ENCODE data around the gene CLN6. TPM values are rescaled to one million over a fixed set of nuclear protein-coding genes. Genes with fewer than 3 reads are reported as not detected.

Gene CLN6
- total RNA-seq, 3 donors from 2014 or later, result 20.1 to 39.2 (median 31.0) TPM

DNA sequence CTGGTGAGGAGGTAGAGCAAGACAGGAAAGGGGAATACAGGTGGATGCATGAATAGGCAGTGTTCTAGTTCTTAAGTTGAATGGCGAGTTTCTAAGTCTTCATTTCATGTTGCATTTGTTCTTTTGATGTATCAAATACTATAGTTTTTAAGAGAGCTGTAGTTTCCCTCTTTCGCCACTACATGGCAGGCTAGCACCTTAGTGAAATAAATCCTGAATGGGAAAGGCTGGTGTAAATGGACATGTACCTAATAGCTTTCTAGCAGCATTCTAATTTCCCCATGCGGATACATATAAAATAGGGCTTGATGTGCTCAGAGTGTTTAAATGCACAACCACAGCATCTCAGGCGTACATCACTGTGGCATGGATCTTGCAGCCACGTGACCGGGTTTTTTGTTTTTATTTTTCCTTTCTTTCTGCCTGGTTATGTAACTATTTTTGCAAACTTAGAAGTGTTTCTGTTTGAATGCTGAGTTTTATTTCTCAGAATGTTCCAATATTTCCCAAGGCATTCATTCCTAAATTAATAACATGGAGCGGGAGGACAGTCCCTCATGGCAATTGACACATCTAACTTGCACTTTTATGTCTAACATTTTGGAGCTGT, 23.5 kb upstream of the CLN6 start:
- intact Hi-C loops (cut with DNase I, micrococcal nuclease), result loop anchor here in 1 of 2 donors (5.0 kb wide), 1 partner anchor 54 kb away; no protein-coding TSS in a partner anchor
- H3K9me3 ChIP-seq, result no peaks in the 10 kb centered on the region
- DNase-seq (peak in 1 of 3 donors; percentile 70), ATAC-seq (peak; percentile 61)
- TF ChIP-seq, protein P1, sequence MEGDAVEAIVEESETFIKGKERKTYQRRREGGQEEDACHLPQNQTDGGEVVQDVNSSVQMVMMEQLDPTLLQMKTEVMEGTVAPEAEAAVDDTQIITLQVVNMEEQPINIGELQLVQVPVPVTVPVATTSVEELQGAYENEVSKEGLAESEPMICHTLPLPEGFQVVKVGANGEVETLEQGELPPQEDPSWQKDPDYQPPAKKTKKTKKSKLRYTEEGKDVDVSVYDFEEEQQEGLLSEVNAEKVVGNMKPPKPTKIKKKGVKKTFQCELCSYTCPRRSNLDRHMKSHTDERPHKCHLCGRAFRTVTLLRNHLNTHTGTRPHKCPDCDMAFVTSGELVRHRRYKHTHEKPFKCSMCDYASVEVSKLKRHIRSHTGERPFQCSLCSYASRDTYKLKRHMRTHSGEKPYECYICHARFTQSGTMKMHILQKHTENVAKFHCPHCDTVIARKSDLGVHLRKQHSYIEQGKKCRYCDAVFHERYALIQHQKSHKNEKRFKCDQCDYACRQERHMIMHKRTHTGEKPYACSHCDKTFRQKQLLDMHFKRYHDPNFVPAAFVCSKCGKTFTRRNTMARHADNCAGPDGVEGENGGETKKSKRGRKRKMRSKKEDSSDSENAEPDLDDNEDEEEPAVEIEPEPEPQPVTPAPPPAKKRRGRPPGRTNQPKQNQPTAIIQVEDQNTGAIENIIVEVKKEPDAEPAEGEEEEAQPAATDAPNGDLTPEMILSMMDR (IDR thresholded peaks at IDR 0.05), result peak; percentile 78
- peaks cover 3% of the 10 kb centered on the region for H3K4me1 ChIP-seq (ENCODE audit: low read depth)
- no peak overlapping the region for H3K4me3 ChIP-seq
- H3K36me3 ChIP-seq (ENCODE audit: low read depth), result no peaks in the 10 kb centered on the region

DNA sequence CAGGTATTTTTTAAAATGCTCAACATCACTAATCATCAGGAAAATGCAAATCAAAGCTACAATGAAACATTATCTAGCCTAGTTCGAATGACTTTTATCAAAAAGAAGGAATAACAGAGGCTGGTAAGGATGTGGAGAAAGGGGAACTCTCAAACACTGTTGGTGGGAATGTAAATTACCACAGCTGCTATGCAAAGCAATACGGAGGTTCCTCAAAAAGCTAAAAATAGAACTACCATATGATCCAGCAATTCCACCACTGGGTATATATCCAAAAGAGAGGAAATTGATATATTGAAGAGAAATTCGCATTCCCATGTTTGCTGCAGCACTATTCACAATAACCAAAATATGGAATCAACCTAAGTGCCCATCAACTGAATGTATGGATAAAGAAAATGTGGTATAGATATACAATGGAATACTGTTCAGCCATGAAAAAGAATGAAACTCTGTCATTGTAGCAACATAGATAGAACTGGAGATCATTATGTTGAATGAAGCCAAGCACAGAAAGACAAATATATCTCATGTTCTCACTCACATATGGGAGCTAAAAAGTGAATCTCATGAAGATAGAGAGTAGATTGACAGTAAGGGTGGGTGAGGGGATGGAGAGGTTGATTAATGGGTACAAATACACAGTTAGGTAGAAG, 19.7 kb upstream of the CLN6 start:
- Histone ChIP-seq H3K4me1 (ENCODE audit: low read depth) (no peaks in the 10 kb centered on the region), H3K36me3 (ENCODE audit: low read depth) (no peaks in the 10 kb centered on the region), H3K9me3 (peaks cover 10% of the 10 kb centered on the region), H3K4me3 (no peak overlapping the region)
- intact Hi-C loops (cut with DNase I, micrococcal nuclease), result no loop called here
- DNase-seq (no peak), ATAC-seq (no peak)
- TF ChIP-seq, protein P1 (IDR thresholded peaks at IDR 0.05), result no peak

DNA sequence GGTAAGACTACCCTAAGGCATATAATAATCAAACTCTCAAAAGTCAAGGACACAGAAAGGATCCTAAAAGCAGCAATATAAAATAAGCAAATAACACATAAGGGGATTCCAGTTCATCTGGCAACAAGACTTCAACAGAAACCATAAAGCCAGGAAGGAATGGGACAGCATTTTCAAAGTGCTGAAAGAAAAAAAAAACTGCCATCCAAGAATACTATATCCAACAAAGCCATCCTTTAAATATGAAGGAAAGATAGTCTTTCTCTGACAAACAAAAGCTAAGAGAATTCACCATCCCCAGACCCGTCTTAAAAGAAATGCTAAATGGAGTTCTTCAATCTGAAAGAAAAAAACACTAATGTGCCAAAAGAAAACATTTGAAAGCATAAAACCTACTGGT, 14.7 kb upstream of the CLN6 start:
- peaks cover 15% of the 10 kb centered on the region for H3K9me3 ChIP-seq
- no peak overlapping the region for H3K4me3 ChIP-seq
- TF ChIP-seq, protein P1 (IDR thresholded peaks at IDR 0.05), result no peak
- no peaks in the 10 kb centered on the region for H3K4me1 ChIP-seq (ENCODE audit: low read depth)
- ATAC-seq, result no peak
- intact Hi-C loops (cut with DNase I, micrococcal nuclease), result no loop called here
- no peaks in the 10 kb centered on the region for H3K36me3 ChIP-seq (ENCODE audit: low read depth)
- DNase-seq, result no peak

DNA sequence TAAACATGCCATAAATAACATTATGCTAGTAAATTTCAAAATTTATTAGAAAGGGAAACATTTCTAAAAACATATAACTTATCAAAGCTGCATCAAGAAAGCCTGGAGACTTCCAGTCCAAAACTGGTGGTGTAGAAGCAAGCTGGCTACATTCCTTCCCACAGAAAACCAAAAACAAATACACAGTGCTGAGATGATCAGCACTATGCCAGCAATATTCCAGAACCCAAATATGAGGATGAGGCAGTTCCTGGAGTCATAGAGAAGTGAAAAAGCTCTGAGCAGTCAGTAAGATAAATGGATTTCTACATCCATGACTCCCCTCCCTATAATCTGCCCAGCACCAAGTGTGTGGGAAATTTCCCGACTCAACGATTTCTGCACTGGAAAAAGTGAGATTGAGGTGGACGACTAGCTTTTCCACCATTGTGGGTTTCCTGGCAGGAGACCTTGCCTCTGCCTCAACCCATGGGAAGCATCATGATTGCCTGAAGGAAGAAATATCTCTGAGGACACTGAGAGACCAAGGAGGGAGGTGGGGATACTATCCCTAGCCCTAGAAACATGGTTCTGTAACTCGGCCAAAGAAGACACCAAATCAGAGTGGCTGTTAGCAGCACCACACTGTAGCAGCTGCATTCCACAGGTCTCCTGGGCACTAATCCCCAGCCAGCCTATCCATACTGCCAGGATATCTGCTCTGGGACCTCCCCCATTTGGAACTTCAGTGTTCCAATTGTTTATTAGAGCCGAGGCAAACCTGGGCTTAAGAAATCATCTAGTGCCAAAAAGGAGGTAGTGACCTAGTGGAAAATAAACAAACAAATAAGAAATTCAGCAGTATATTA, 11.8 kb upstream of the CLN6 start:
- ATAC-seq, result no peak
- intact Hi-C loops (cut with DNase I, micrococcal nuclease), result no loop called here
- no peaks in the 10 kb centered on the region for H3K4me1 ChIP-seq (ENCODE audit: low read depth)

DNA sequence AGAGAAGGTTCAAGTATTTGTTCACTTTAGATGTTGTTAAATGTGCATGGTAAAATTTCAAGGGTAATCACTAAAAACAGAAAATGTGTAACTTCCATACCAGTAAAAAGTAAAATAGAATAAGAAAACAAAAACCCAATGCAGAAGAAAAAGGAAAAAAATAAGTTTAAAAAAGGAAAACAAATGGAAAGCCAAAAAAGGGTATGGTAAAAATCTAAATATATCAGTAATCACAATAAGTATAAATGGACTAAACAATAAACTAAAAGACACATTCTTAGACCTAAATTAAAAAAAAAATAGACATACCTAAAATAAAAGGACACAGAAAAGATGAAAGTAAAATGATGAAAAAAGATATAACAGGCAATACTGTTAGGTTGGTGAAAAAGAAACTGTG, 9.5 kb upstream of the CLN6 start:
- Histone ChIP-seq H3K9me3 (peaks cover 3% of the 10 kb centered on the region), H3K4me1 (ENCODE audit: low read depth) (no peaks in the 10 kb centered on the region), H3K36me3 (ENCODE audit: low read depth) (no peaks in the 10 kb centered on the region), H3K4me3 (no peak overlapping the region)
- intact Hi-C loops (cut with DNase I, micrococcal nuclease), result no loop called here
- ATAC-seq (no peak), DNase-seq (no peak)
- TF ChIP-seq, protein P1 (IDR thresholded peaks at IDR 0.05), result no peak

More for the DNA sequence above, 11.8 kb upstream of the CLN6 start:
- H3K36me3 ChIP-seq (ENCODE audit: low read depth), result no peaks in the 10 kb centered on the region
- TF ChIP-seq, protein P1 (IDR thresholded peaks at IDR 0.05), result no peak
- H3K9me3 ChIP-seq, result peaks cover 15% of the 10 kb centered on the region
- no peak for DNase-seq
- no peak overlapping the region for H3K4me3 ChIP-seq

Measured in mucosa of descending colon (tissue), 3 donors.